Measurements from ENCODE around the gene OTOGL.
"Not testable (repeated sequence)": the region's sequence is repeated elsewhere in the genome, so short reads cannot be mapped to it uniquely, and the experiment has no call there.

Gene OTOGL

GRCh38 chr12:80212938-80213645 lies 113.8 kb downstream of the OTOGL start:
- Histone ChIP-seq H3K79me2 (ENCODE audit: insufficient read depth, low read length) (no peaks in the 10 kb centered on the region), H3K4me3 (ENCODE audit: low read depth, low read length, poor library complexity, severe bottlenecking) (no peak overlapping the region), H3K36me3 (ENCODE audit: insufficient read depth, low read length) (no peaks in the 10 kb centered on the region), H3K9ac (ENCODE audit: low read length) (no peak overlapping the region), H3K9me2 (ENCODE audit: low read depth, low read length) (no peaks in the 10 kb centered on the region), H3K4me1 (ENCODE audit: insufficient read depth, low read length, severe bottlenecking) (no peaks in the 10 kb centered on the region), H3K4me2 (ENCODE audit: low read length) (no peak overlapping the region), H3K9me3 (ENCODE audit: low read length) (no peaks in the 10 kb centered on the region), H4K20me1 (ENCODE audit: insufficient read depth, low read length) (no peaks in the 10 kb centered on the region), H2AFZ (ENCODE audit: low read length) (no peak overlapping the region), H3K27ac (ENCODE audit: low read depth, low read length, poor library complexity, severe bottlenecking) (no peak overlapping the region), H3K27me3 (ENCODE audit: insufficient read depth, low read length) (no peaks in the 10 kb centered on the region), H3F3A (ENCODE audit: insufficient read depth, low read length) (no peaks in the 10 kb centered on the region)
- TF ChIP-seq EZH2 (IDR thresholded peaks at IDR 0.05; ENCODE audit: borderline replicate concordance, low read length) (no peak), CTCF (IDR thresholded peaks at IDR 0.05; ENCODE audit: low read length) (no peak)

- H4K20me1 ChIP-seq (ENCODE audit: insufficient read depth, low read length): no peaks in the 10 kb centered on the region
- H3K9me2 ChIP-seq (ENCODE audit: low read depth, low read length): no peaks in the 10 kb centered on the region
- no peak for TF ChIP-seq EZH2 (IDR thresholded peaks at IDR 0.05; ENCODE audit: borderline replicate concordance, low read length)
- no peak for TF ChIP-seq CTCF (IDR thresholded peaks at IDR 0.05; ENCODE audit: low read length)
- no peaks in the 10 kb centered on the region for H3K79me2 ChIP-seq (ENCODE audit: insufficient read depth, low read length)
- H3K9ac ChIP-seq (ENCODE audit: low read length): no peak overlapping the region
- H3K27ac ChIP-seq (ENCODE audit: low read depth, low read length, poor library complexity, severe bottlenecking): no peak overlapping the region
- H3K4me2 ChIP-seq (ENCODE audit: low read length): no peak overlapping the region
- H2AFZ ChIP-seq (ENCODE audit: low read length): no peak overlapping the region
- H3K9me3 ChIP-seq (ENCODE audit: low read length): no peaks in the 10 kb centered on the region
- H3K36me3 ChIP-seq (ENCODE audit: insufficient read depth, low read length): no peaks in the 10 kb centered on the region
- H3K4me1 ChIP-seq (ENCODE audit: insufficient read depth, low read length, severe bottlenecking): no peaks in the 10 kb centered on the region
- H3F3A ChIP-seq (ENCODE audit: insufficient read depth, low read length): no peaks in the 10 kb centered on the region
- no peaks in the 10 kb centered on the region for H3K27me3 ChIP-seq (ENCODE audit: insufficient read depth, low read length)
- H3K4me3 ChIP-seq (ENCODE audit: low read depth, low read length, poor library complexity, severe bottlenecking): no peak overlapping the region
Observed at GRCh38 chr12:80213871-80214270, 114.5 kb downstream of the OTOGL start.

GRCh38 chr12:80217011-80217535 lies 117.7 kb downstream of the OTOGL start:
- H3K27ac ChIP-seq (ENCODE audit: low read depth, low read length, poor library complexity, severe bottlenecking): no peak overlapping the region
- H3K4me2 ChIP-seq (ENCODE audit: low read length): no peak overlapping the region
- no peak overlapping the region for H3K9ac ChIP-seq (ENCODE audit: low read length)
- no peaks in the 10 kb centered on the region for H3K79me2 ChIP-seq (ENCODE audit: insufficient read depth, low read length)
- no peaks in the 10 kb centered on the region for H3K36me3 ChIP-seq (ENCODE audit: insufficient read depth, low read length)
- no peaks in the 10 kb centered on the region for H3K4me1 ChIP-seq (ENCODE audit: insufficient read depth, low read length, severe bottlenecking)
- H2AFZ ChIP-seq (ENCODE audit: low read length): no peak overlapping the region
- no peaks in the 10 kb centered on the region for H3K27me3 ChIP-seq (ENCODE audit: insufficient read depth, low read length)
- no peaks in the 10 kb centered on the region for H3K9me3 ChIP-seq (ENCODE audit: low read length)
- no peaks in the 10 kb centered on the region for H3F3A ChIP-seq (ENCODE audit: insufficient read depth, low read length)
- no peak overlapping the region for H3K4me3 ChIP-seq (ENCODE audit: low read depth, low read length, poor library complexity, severe bottlenecking)
- no peaks in the 10 kb centered on the region for H3K9me2 ChIP-seq (ENCODE audit: low read depth, low read length)
- TF ChIP-seq EZH2 (IDR thresholded peaks at IDR 0.05; ENCODE audit: borderline replicate concordance, low read length) (no peak), CTCF (IDR thresholded peaks at IDR 0.05; ENCODE audit: low read length) (no peak)
- H4K20me1 ChIP-seq (ENCODE audit: insufficient read depth, low read length): no peaks in the 10 kb centered on the region

- not testable (repeated sequence) for H3K27me3 ChIP-seq (ENCODE audit: insufficient read depth, low read length); H3K27ac ChIP-seq (ENCODE audit: low read depth, low read length, poor library complexity, severe bottlenecking); H3K4me1 ChIP-seq (ENCODE audit: insufficient read depth, low read length, severe bottlenecking); H3K9ac ChIP-seq (ENCODE audit: low read length); H2AFZ ChIP-seq (ENCODE audit: low read length); H3K4me3 ChIP-seq (ENCODE audit: low read depth, low read length, poor library complexity, severe bottlenecking); H3K9me2 ChIP-seq (ENCODE audit: low read depth, low read length); H3K36me3 ChIP-seq (ENCODE audit: insufficient read depth, low read length); H3K4me2 ChIP-seq (ENCODE audit: low read length); H3K79me2 ChIP-seq (ENCODE audit: insufficient read depth, low read length); H3K9me3 ChIP-seq (ENCODE audit: low read length); H3F3A ChIP-seq (ENCODE audit: insufficient read depth, low read length); H4K20me1 ChIP-seq (ENCODE audit: insufficient read depth, low read length)
Observed at GRCh38 chr12:80218925-80219324, 119.6 kb downstream of the OTOGL start.
